Heart left ventricle (tissue), 13 donors: ENCODE results near the gene EFHD1.

ENCODE experiments used
- POLR2A ChIP-seq, 2 donors: fragments of 450-650 bp; IDR thresholded peaks; one replicate each; pipeline ENCODE4 v1.6.1; 2017; ENCODE audit warnings: antibody characterized with exemption in 2 of 2, mild to moderate bottlenecking in 2 of 2, moderate library complexity in 2 of 2
- TF ChIP-seq, protein P1 (sequence below), 12 donors: fragments of 200-600 bp; sonication (generic) in 4 of 12; IDR thresholded peaks; one replicate each; pipeline versions ENCODE4 v1.5.0 to v1.8.0; 2018 to 2022; ENCODE audit warnings: antibody characterized with exemption in 12 of 12, mild to moderate bottlenecking in 5 of 12
- donor health status: ischemic (EF 13 %, LVEDD 7.1; RV severe dilation, severe dysfunction).
- donor health status: DM: no; HTN: yes; CAD: no.
- donor health status: DM: no; HTN: no; CAD: no.
- donor health status: ischemic (EF 25% LVEDD 6.9; RV normal size, moderate dysfunction).
- donor health status: ischemic (EF 25% LVEDD 5.7; RV mildly dilated, moderate dysfunction).
- donor health status: ischemic (EF 35%, LVEDD 5.7; RV mildly dilated, moderate dysfunction).
- donor health status: nonischemic (EF 11% LVEDD 7.7; RV severe dilation, severe dysfunction).
- donor health status: DM: yes; HTN: yes; CAD: no.
- donor health status: PGD.
- donor health status: ischemic (EF 29% LVEDD 5.4; RV normal size, mild dysfunction).
- donor health status: nonischemic (EF 23%, LVEDD 6.1; RV moderate dilation, normal function).

DNA sequence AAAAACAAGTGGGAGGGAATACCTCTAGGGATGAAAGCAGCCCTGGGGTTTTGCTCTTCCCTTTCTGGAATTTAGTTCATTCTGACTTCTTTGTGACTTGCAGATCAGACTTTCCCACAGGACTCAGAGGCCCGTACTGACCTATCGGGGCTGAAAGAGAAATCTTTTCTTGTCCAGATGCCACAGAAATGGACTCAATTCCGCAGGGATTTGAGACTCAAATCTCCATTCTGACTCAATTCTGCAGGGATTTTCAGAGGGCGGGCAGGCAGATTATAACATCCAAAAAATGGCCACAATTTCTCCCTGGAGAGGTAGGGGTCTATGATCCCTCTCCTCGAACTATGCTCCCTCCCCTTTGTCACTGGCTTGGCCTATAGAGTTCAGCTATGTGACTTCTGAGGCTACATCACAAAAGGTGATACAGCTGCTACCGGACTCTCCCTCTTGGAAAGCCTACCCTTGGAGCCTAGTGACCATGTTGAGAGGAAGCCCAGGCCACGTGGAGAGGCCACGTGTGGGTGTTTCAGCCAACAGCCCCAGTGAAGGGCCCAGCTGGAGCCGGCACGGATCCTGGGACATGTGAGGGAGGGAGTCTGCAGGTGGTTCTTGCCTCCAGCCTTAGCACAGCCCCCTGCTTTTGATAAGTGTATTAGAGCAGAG lies 4.8 kb upstream of the EFHD1 start:
- TF ChIP-seq, protein P1, sequence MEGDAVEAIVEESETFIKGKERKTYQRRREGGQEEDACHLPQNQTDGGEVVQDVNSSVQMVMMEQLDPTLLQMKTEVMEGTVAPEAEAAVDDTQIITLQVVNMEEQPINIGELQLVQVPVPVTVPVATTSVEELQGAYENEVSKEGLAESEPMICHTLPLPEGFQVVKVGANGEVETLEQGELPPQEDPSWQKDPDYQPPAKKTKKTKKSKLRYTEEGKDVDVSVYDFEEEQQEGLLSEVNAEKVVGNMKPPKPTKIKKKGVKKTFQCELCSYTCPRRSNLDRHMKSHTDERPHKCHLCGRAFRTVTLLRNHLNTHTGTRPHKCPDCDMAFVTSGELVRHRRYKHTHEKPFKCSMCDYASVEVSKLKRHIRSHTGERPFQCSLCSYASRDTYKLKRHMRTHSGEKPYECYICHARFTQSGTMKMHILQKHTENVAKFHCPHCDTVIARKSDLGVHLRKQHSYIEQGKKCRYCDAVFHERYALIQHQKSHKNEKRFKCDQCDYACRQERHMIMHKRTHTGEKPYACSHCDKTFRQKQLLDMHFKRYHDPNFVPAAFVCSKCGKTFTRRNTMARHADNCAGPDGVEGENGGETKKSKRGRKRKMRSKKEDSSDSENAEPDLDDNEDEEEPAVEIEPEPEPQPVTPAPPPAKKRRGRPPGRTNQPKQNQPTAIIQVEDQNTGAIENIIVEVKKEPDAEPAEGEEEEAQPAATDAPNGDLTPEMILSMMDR (IDR thresholded peaks at IDR 0.05) = no peak
- TF ChIP-seq POLR2A (IDR thresholded peaks at IDR 0.05) = no peak
